Fibroblast of skin of right quadriceps (primary cell): Measurements from ENCODE around the gene MRPL38.

ENCODE experiments used
- DNase-seq: peaks from one replicate; pipeline ENCODE4 v3.0.0-alpha.2; 2013

MRPL38 gene

GRCh38 chr17:75850928-75851692, 53.6 kb downstream of the MRPL38 start:
- DNase-seq = no peak

GRCh38 chr17:75849724-75850123, 55.0 kb downstream of the MRPL38 start:
- DNase-seq = no peak

- DNase-seq = no peak
Observed at GRCh38 chr17:75849279-75849646, 55.4 kb downstream of the MRPL38 start.
